H1 (cell line): ENCODE measurements around the gene SNRK. TPM values are rescaled to one million over a fixed set of nuclear protein-coding genes. Genes with fewer than 3 reads are reported as not detected.

ENCODE experiments used
- CBX5 ChIP-seq: fragments of 300-800, 300-1000 bp; sonication (generic); IDR thresholded peaks from 2 replicates; pipeline ENCODE4 v1.7.1; 2016; ENCODE audit warnings: antibody characterized with exemption, low read length, low read depth
- CEBPB ChIP-seq: IDR thresholded peaks from 2 replicates; pipeline ENCODE4 v1.6.1; 2012; ENCODE audit warnings: low read depth, low read length
- CHD2 ChIP-seq: IDR thresholded peaks from 2 replicates; pipeline ENCODE4 v1.6.1; 2012; ENCODE audit warnings: low read length, improper control_type of control experiment
- CHD7 ChIP-seq: fragments of 300-600 bp; sonication (generic); IDR thresholded peaks from 2 replicates; pipeline ENCODE4 v1.7.1; 2012; ENCODE audit warnings: low read length, moderate library complexity, mild to moderate bottlenecking, inconsistent platforms; ENCODE audit not compliant: insufficient replicate concordance
- E2F6 ChIP-seq: IDR thresholded peaks from 2 replicates; pipeline ENCODE4 v1.6.1; 2012; ENCODE audit warnings: inconsistent platforms
- PHF8 ChIP-seq: fragments of 200-600 bp; sonication (generic); conservative IDR thresholded peaks from 2 replicates; pipeline ENCODE4 v1.7.1; 2012; ENCODE audit warnings: low read depth, mild to moderate bottlenecking, inconsistent platforms, low read length, moderate library complexity
- RBBP5 ChIP-seq: IDR thresholded peaks from 2 replicates; pipeline ENCODE4 v1.7.1; 2012; ENCODE audit warnings: low read depth, mild to moderate bottlenecking, inconsistent platforms, low read length, moderate library complexity, borderline replicate concordance
- USF2 ChIP-seq: IDR thresholded peaks from 2 replicates; pipeline ENCODE4 v1.6.1; 2011; ENCODE audit warnings: low read length, improper control_type of control experiment
- polyA plus RNA-seq, 7 experiments: library from polyadenylated mRNA; depleted of rRNA in 3 of 7; stranded (reverse) in 5 of 7; unstranded in 2 of 7; fragments of >200 nt in 5 of 7; fragments of 200-250 nt in 2 of 7; gene quantifications; 1 replicate in 5 of 7; 2 replicates in 1 of 7; 4 replicates in 1 of 7; pipeline versions ENCODE4 v1.2.1 to v1.2.3, GENCODE V29; 2011 to 2013; ENCODE audit warnings: missing spikeins in 2 of 7, mixed read lengths in 2 of 7
- total RNA-seq: library from RNA; stranded (reverse); fragmentation: NEBNext Ultra II Directional; extraction: Animal tissue kit (Norgen Biotek cat#: 25700); gene quantifications from 2 replicates; pipeline ENCODE4 v1.2.1, GENCODE V29; 2021

SNRK gene
- total and polyA plus RNA-seq, 2 of the 8 experiments (the other 6 are each of a cell fraction or from before 2014, with no cell fraction given), result 4.4 to 11.7 TPM

GRCh38 chr3:43353923-43354670 is 67.8 kb downstream of the SNRK start (continued):
- TF ChIP-seq CHD7 (no peak), PHF8 (no peak), CHD2 (no peak), RBBP5 (no peak), CBX5 (no peak), E2F6 (no peak), CEBPB (no peak), USF2 (no peak)
